Nucleus accumbens (tissue), 56 donors: ENCODE measurements around the gene PRMT3.
"Not testable (repeated sequence)": the region's sequence is repeated elsewhere in the genome, so short reads cannot be mapped to it uniquely, and the experiment has no call there.

Experiments
- DNase-seq, 56 donors: peaks; one replicate each; lab custom pipeline; 2025; lab: John Stamatoyannopoulos, UW

The PRMT3 gene

DNA sequence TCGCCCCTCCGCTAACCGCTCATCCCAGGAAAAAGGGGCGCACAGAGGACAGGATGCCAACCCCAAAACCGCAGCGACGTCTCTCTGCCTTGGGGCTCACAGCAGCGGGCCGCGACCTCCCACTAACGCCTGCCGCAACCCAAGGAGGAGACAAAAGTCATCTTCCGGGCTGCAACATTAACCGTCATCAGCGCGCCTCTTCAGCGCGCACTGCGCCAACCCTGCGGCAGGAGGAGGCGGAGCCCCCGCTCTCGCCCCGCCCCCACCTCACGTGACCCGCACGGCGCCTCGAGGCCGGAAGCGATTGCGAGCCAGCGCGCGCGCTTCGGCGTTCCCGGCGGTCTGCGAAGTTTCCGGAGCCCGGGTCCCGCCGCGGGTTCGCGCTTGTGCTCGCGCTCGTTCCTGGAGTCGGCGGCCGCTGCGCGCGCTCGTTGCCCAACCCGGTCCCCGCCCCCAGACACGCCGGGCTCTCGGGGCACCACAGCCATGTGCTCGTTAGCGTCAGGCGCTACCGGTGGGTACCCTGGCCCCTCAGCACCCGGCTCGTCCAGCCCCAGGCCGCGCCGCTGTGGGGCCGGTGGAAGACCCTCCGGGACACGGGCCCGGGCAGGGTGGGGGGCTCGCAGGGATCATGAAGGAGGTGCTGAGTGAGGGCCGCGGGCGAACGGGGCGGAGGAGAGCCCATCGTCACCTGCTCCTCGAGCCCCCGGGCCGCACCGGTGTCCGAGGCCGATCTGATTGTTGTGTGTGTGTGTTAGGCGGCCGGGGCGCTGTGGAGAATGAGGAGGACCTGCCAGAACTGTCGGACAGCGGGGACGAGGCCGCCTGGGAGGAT is at the start of gene PRMT3:
Gene PRMT3, plus strand, starts transcription at position 456 of the 835 bp plus-strand sequence. Its CDS starts 31 bp downstream, at position 487.
- peak in 55 of 56 donors; percentile 70 to 99 (median 92) for DNase-seq

DNA sequence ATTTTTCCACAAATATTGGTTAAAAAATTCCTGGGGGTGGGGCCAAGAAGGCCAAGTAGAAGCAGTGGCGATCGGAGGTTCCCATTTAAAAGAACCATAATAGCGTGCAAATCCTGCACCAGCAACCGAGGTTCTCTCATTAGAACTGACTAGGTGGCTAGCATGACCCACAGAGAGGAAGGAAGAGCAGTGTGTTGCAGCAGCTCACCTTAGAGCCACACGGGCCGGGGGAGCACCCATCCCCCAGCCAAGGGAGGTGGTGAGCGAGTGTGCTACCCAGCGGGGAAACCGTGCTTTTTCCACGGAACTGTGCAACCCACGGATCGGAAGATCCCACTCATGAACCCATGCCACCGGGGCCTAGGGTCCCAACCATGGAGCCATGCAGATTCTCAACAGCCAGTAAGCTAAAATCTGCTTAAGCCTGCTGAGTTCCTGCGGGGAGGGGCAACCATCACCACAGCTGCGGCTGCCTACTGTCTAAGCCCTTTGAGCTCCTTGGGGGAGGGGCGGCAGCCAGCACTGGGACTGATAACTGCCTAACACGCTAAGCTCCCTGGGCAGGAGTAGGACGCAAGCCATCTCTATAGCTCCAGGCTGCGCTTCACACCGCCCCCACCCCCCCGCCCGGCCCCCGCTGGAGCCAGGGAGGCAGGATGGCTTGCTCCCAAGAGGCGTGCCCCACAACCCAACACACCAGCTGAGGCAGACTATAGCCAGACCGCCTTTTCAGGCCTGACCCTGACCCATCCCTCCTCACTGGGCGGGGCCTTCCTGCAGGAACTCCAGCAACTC is 45.0 kb upstream of the PRMT3 start:
- peak in 13 of 56 donors; percentile 4 to 39 (median 12) for DNase-seq

DNA sequence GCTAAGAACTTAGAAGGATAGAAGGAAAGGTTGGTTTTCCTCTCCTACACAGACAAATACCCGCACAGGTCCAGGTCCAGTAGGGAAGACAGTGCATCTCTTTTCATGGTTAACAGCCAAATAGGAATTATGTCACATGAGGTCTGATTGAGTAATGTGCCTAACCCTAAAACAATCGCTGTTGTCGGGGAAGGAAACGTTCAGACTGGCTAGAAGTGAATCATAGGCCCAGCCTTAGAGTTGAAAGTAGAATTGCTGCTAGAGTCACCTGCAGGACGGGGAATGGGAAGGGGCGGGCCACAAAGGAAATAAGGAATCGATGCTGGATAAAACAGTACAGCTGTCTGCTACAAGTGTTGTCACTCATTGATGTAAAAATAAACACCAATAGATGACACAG is 36.4 kb upstream of the PRMT3 start:
- no peak for DNase-seq

DNA sequence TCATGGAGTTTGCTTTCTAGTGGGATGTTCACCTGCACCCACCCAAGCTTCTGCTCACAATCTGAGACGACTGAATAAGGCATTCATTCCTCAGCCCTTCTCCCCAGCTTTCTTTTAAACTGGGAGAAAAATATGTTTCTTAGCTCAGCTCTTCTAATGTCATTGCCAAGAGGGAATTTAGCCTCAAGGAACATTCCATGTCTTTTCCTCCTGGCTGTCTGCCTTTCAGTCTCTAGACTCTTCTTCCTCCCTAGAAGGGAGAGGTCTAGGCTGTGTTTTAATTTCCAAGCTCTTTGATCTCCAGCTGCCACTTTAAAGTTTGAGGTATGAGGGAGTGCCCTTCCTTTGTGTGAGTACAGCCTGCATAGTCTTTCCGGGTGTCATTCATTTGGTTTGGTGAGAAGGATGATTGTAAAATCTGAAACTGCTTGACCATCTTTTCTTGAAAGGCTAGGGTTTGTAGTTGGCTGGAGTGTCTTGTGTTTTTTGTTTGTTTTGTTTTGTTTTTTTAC is 35.7 kb upstream of the PRMT3 start:
- no peak for DNase-seq

DNA sequence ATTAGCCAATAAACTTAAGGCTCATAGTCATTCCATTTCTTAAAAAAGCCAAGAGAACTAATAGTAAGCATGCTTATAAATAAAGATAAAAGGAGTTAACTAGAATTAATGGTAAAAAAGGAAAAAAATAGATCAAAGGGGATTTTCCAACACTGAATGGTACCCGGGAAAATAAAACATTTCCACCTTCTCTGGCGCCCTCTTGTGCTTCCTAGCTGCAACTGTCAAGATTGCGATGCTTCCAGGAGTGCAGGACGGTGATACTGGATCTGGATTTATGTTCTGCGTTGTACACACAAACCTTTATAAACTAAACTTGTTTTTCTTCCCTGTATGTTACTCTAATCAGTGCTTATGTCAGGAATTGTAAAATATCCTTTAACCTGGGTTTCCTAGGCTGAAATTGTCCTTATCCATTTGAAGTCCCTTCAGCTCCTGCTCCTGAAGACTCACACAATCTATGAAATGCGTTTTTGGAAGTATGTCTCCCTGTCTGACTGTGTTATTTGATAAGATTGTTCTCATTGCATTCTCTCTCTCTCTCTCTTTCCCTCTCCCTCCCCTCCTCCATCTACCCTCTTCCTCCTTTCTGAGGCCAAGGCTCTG is 33.6 kb upstream of the PRMT3 start:
- DNase-seq, result peak in 17 of 56 donors; percentile 4 to 64 (median 22)

DNA sequence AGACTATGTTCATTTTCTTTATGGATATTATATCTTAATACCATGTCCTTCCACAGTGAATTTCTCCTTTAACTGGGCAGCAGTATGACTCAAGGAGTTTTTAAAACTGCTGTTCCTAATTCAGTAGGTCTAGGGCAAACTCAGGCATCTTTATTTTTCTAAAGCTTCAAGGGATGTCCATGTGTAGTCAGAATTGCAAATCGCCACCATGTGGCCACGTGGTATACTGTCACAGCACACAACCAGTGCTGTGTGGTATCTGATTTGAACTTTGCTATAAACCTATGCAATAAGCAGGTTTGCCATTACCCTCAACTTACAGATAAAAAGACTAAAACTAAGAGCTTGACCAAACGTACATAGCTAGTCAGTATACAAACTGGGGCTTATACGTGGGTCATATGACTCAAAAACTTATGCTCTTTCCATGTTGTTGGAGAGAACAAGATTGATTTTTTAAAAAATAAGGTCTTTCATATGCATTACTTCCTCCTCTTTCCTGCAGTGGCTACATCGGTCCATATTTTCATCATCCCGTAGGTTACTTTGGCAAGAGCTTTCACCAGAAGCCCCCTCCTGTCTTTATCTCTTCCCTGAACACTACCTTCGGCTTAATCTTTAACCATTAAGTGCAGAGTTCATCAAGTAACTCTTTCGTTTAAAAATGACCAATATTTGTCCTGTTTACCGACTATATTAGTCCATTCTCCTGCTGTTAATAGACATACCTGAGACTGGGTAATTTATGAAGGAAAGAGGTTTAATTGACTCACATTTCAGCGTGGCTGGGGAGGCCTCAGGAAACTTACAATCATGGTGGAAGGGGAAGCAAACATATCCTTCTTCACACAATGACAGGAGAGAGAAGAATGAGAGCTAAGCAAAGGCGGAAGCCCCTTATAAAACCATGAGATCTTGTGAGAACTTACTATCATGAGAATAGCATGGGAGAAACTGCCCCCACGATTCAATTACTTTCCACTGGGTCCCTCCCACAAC is 32.0 kb upstream of the PRMT3 start:
- DNase-seq, result peak in 3 of 56 donors; percentile 9 to 36 (median 14)

DNA sequence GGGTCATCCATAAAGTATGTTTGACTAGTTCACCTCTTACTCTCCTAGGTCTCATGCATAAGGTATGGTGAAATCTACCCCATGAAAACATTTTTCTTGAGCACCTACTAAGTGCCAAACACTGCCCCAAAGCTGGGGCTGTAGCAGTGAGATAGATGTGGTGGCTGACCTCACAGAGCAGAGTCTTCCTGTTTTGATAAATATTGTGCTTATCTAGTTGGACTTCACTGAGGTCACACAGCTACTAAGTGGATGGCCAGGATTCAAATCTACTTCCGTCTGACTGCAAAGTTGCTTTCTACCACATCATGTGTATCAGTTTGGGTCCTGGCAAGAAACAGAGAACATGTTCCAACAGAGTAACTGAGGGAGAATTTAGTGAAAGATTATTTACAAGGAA is 30.4 kb upstream of the PRMT3 start:
- DNase-seq, result no peak

DNA sequence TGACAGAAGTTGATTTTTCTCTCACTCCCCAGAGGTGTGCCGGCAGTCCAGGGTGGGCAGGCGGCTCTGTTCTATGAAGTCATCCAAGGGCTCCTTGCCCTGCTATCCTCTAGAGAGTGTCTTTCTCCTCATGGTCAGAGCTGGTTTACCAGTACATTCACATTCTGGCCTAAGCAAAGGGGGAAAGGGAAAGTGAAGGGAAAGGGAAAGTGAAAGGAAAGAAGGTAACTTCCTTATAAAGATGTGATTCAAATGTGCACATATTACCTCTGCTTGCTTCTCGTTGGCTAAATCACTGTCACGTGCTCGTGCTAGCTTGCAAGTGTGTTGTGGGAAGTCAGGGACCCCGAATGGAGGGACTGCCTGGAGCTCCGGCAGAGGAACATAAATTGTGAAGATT is 26.9 kb upstream of the PRMT3 start:
- no peak for DNase-seq

DNA sequence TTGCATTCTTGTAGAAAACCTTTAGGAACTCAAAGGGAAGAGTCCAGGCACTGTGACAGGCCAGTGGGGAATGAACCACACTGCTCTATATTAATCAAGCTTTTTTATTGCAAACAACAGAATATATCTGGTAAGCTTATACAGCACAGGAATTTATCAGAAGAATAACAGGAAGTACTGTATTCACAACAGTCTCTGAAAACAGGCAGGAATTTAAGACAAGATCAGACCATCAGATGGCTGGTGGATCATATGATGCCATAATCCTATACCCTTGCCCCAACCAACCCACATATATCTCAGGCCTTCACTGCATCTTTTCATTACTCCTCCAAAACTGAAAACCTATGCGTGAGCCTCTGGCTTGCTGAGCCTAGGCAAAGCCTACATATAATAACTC is 25.0 kb upstream of the PRMT3 start:
- no peak for DNase-seq

DNA sequence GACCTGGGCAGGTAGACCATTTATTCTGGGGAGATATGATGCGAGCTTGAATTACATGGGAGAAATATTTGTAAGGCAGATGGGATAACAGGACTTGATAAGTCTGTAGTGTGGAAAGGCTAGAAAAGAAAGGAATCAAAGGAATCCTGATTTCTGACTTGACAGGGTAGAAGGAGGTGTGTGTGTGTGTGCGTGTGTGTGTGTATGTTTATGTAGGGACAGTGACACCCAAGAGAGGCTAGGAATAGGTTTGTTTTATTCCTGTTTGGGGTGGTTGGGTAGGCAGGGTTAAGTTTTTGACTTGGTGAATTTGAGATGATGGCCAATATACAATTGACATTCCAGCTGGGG is 24.4 kb upstream of the PRMT3 start:
- no peak for DNase-seq

DNA sequence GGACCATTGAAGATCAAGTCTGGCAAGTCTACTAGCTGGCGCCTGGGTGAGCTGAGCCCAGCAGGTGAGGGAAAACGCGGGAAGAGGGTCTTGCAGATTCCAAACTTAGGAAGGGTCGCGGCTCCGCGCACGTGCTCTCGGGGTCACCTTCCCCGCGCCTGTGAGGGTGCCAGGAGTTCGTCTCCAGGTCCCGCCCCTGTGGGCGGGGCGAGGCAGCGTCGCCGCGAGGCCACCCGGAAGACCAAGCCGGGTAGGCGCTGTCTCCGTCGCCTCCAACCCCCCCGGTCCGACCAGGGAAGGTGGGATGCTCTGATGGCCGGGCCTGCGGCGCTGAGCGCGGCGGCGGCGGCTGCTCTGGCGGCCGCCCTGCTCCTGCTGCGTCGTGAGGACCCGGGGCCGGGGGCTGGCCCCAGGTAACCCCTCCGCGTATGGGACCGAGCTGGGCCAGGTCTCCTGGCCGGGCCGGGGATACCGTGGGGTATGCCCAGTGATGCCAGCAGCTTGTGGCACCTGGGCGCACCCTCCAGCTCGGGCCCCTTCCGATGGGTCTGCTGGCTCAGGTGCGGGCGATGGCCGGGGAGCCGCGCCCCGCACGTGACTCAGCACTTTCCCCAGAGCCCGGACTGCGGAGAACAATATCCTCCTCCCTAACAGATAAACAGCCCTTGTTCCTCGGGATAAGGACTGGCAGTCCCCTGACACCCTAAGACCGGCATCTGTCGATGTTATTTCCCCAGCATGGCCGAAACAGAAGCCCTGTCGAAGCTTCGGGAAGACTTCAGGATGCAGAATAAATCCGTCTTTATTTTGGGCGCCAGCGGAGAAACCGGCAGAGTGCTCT is 23.8 kb upstream of the PRMT3 start, which contains the start of gene HTATIP2:
Gene HTATIP2, plus strand, starts transcription at position 215 of the 841 bp plus-strand sequence. Its CDS starts 524 bp downstream, at position 739.
- DNase-seq, result peak in 52 of 56 donors; percentile 15 to 84 (median 63)

DNA sequence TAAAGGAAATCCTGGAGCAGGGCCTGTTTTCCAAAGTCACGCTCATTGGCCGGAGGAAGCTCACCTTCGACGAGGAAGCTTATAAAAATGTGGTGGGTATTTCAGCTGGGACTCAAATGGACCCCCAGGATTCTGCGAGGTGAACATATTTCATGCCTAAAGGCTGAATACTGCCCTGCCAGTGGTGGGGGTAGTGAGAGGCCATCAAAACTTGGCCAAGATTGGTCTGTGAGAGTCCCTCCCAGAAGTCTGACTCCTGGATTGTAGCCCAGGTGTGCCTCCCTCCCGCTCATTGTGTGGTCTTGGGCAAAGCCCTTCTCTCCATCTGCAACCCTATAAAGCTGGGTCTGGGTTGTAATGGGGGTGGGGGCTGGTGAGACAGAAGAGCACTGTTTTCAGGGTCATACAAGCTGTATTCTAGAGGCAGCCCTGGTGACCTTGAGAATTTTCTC is 23.1 kb upstream of the PRMT3 start:
- DNase-seq, result peak in 5 of 56 donors; percentile 19 to 68 (median 49)

DNA sequence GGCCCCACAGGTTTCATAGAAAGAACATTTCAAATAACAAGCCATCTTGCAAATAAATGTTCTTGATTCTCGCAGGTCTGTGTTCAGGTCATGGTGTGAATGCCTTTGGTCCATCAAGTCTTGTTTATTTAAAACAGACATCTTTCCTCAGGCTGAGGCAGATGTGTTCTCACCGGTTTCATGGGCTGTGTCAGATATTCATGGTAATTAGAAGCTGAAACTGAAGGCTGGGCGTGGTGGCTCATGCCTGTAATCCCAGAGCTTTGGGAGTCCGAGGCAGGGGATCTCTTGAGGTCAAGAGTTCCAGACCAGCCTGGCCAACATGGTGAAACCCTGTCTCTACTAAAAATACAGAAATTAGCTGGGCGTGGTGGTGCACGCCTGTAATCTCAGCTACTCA is 22.1 kb upstream of the PRMT3 start:
- not testable (repeated sequence) for DNase-seq

DNA sequence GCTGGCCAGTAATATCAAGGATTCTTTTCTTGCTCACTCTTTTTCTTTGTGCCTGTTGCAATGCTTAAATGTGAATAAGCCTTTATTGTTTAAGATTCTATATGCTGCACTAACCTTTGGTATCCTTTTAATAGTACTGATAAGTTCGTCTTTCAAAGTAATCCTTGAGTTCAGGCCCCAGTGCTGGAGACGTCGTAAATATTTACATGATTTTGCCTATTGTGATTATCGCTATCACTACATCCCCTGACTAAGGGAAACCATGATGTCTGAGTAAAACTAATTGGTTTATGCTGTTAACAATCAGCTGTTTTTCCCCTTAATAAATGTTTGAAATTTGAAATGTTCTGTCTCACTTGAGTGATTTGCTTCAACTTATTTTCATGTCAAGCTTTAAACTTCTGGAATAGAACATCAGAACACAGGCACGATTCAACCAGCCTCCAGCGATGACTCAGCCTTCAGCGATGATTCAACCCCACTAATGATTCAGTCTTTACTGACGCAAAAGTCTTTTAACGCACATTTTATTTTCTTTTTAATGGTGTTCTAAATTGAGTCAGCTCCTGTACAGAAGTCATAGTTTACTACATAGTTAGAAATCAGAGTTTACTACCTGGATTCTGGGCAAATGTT is 20.1 kb upstream of the PRMT3 start:
- DNase-seq, result peak in 42 of 56 donors; percentile 12 to 83 (median 41)

DNA sequence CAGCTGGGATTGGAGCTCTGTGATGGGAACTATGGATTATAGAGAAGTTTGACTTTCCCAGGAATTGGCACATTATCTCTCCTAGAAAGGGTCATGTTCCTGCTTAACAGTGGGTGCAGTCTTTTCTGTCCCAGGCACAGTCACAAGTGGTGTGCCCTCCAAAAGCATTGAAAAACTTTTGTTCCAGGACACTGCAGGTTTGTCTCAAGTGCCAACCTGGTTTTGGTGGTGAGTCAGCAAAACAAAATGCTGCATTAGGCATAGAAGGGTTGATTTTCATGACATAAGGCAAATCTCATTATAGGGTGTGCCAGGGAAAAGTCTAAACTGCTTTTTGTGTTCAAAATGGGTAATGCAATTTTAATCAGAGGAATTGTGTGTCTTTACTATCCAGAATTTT is 19.1 kb upstream of the PRMT3 start:
- peak in 2 of 56 donors; percentile 10 to 15 for DNase-seq

DNA sequence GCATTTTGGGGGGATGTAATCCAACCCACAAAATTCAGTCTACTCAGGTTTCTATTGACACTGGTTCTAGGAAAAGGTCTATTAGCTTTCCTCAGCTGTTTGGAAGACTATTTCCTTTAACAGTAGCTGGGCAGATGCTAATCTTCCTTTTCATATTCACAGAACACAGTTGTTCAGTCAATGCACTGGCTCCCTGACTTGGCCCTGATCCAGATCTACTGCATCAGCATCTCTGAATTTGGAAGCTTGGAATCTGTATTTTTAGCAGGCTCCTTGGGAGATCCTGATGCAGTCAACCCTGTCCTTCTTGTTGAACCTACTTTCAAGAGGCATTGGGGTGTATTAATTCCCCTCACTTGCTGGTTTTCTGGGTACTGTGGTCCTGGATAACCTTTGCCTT is 17.7 kb upstream of the PRMT3 start:
- DNase-seq, result peak in 2 of 56 donors; percentile 29 to 61

DNA sequence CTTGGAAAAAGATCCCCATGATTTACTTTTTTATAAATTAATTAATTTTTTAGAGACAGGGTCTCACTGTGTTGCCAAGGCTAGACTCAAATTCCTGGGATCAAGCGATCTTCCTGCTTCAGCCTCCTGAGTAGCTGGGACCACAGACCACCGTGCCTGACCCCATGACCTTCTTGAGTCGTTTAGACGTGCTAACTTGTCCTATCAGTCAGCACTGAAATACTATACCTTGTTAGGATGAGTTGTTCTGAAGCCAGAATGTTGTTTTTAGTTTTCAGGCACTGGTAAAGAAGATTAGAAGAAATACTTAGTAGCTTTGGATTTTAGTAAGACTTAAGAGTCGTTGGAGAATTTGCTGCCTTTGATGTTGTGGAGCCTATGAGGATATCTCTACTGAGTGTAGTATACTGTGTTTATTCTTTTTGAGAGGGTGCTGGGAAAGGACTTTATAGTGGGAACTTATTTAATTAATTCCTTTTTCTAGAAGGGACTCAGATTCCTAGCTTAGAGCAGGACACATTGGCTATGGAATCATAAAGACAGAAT is 15.4 kb upstream of the PRMT3 start:
- DNase-seq, result no peak

DNA sequence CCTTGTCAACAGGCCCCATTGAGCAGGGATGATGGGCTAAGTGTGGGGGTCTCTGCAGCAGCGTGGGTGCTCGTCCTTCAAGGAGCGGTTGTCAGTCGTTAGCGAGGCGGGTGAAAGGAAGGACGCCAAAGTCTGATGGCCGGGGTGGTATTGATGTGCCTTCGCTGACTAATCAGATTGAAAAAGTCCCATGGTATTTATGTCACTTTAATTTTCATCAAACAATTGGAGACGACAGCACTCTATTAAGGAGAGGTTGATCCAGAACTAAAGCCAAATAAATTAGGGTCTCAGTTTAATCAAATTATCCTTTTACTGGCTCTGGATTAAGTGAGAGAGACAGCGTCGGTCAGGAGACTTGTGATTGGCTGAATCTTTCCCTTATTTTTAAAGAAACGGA is 14.4 kb upstream of the PRMT3 start:
- no peak for DNase-seq
